GM18517 (cell line): Measurements from ENCODE around the gene PARP11.

Source experiments
- ATAC-seq: cut with Tn5 transposase; IDR thresholded peaks from one replicate; pipeline ENCODE4 v1.9.1; 2021; ENCODE audit warnings: mild to moderate bottlenecking, moderate library complexity; ENCODE audit not compliant: unreplicated experiment

PARP11 gene

GRCh38 chr12:3775385-3776035 is 97.7 kb downstream of the PARP11 start:
- no peak for ATAC-seq

- ATAC-seq = no peak
Observed at GRCh38 chr12:3772380-3772779, 100.8 kb downstream of the PARP11 start.

- ATAC-seq = no peak
Observed at GRCh38 chr12:3771853-3772252, 101.3 kb downstream of the PARP11 start.

- no peak for ATAC-seq
Observed at GRCh38 chr12:3770891-3771290, 102.3 kb downstream of the PARP11 start.

- ATAC-seq = no peak
Observed at GRCh38 chr12:3768911-3769447, 104.2 kb downstream of the PARP11 start.

DNA sequence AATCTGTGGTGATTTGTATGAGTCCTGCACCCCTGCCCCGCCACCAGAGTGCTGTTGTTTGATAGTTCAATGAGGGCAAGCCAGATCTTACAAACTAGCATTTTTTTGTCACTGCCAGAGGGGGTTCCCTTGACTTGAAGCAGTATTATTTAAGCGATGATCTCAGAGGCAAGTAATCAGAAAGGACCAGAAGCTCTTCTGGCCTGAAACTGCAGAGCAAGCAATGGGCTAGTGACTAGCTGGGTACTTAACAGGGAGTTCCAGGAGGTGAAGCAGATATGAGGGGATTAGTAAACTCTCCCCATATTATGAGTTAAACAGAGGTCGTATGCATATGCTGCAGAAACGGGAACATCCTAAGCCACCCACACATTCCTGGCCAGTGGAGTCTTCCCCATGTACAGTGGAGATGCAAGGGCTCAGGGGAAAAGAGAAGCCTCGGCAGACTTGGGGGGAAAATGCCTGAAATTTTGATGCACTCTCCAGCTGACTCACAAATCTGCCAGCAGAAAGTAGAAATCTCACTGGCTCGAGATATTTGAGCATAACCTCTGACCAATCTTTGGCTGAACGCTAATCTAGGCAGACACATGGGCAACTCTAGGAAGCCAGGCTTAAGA is 112.0 kb downstream of the PARP11 start:
- ATAC-seq = no peak

DNA sequence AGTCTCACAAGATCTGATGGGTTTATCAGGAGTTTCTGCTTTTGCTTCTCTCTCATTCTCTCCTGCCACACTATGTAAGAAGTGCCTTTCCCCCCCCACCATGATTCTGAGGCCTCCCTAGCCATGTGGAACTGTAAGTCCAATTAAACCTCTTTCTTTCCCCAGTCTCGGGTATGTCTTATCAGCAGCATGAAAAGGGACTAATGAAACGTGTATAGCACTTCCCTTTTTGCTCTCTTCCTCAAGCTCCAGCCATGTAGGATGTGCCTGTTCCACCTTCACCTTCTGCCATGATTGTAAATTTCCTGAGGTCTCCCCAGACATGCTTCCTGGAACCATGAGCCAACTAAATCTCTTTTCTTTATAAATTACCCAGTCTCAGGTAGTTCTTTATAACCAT is 113.3 kb downstream of the PARP11 start:
- ATAC-seq = no peak
